Right hindlimb (tissue), 1 donor: Measurements from ENCODE around the gene FTH1.
"Not testable (repeated sequence)": the region's sequence is repeated elsewhere in the genome, so short reads cannot be mapped to it uniquely, and the experiment has no call there.

Experiments used
- DNase-seq: peaks from one replicate; pipeline ENCODE4 v3.0.0-alpha.2; 2018

FTH1 gene

DNA sequence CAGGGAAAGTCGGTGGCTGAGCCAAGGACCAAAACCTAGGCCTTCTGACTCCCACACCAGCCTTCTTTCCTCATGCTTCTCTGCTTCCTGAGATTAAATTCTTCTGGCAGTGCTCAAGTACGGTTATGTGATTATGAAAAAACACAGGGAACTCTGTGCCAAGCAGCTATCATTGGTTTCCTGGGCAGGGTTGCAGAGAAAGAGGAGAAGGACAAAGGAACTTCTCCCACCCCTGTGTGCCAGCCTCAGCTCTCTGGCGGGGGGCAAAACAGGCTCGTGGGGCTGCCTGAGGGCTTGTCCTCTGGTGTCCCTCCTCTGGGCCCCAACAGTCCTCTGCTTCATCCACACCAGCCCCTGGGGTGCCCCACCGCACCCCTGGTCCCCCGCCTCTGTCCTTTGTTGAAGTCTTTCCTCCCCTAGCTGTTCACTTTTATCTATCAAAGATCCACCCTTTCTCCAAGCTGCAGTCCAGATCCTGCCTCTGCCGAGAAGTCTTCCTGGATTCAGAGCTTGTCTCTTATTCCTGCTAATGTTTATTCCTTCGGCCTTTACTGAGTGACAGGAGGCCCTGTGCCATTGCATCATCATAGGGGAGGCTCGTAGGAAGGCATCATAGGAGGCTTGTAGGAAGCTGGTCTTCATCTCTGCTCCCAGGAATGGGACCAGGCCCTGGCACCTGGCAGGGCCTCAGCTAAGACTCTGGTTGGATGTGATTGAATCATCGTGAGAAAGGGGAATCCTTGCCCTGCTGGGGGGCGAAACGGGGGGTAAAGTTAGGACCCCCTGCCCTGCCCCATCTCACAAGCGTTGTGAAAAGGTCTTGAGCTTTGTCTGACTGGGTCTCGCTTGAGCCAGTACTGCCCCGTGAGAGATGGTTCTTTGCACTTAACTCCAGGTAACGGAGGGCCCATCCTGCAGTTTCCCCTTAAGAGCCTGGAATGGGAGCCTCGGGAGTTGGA is 11.5 kb upstream of the FTH1 start:
- no peak for DNase-seq

DNA sequence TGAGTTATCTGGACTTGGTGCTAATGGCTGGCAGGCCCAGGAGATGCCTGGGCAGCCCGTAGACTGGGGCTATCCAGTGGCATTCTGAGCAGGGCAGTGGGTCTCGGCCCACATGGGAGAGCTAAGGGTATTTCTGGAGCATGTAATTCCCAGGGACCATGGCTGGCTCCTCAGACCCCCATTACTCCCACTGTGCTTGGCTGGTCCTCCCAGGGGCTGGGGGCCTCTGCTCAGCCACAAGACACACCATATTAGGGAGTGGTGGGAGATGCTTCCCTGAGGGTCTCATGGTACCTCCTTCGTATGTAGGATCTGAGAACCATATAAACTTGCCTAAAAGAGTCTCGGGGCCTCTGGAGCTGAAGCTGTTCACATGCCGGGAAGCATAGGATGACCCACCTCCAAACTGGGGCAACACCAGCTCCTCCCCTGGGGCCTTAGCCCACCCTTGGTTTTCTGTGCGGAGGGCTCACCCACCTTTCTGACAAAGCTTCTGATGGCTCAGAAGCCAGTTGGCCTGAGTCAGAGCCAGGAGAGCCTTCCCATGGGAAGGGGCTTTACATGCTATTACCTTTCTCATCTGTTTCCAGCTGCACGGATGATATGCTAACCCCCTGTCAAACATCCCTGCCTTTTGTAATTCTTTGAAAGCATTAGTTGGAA is 9.5 kb upstream of the FTH1 start:
- DNase-seq: no peak

DNA sequence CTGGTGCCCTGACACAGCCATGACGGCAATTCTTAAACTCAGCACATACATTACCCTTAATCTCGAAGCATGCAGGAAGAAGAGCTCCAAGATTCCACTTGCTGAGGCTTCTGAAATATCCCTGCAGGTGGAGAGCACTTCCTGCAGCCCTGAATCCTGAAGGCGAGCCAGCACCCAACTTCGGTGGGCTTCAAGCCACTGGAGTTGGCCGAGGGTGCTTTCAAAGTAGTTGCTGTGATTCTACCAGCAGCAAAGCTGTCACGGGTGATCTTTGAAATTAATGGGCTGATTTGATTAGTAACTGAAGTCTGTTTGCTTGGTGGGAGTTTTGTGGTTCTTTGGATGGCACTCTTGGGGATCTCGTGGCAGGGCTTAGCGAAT is 9.0 kb upstream of the FTH1 start:
- DNase-seq: no peak

DNA sequence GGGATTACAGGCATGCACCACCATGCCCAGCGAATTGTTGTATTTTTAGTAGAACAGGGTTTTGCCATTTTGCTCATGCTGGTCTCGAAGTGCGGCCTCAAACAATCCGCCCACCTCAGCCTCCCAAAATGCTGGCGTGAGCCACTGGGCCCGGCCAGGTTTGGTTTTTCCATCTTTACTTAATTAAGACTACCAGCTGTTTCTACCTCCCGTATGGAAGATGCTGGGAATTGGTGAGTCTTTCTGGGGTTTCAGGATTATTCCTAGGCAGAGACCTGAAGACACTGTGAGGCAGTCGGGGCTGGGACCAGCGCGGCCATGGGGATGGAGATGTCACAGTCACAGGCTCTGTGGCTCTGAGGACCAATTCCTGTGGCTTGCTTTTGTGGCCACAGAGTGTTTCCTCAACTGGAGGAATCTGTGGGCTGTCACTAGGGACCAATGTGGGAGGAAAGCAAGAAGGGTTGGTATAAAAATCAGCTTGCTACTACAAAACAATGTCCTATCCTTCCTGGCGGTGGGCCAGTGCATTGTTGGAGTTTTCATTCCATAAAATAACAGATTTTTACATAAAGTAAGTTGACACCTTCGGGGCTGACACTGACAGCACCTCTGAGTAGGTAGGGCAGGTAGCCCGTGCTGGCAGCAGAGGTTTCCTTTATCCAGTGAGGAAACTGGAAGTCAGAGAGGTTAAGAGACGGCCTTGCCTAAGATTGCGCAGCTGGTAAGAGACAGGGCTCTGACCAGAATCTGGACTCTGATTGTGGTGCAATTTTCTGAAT is 8.4 kb upstream of the FTH1 start:
- DNase-seq: no peak

DNA sequence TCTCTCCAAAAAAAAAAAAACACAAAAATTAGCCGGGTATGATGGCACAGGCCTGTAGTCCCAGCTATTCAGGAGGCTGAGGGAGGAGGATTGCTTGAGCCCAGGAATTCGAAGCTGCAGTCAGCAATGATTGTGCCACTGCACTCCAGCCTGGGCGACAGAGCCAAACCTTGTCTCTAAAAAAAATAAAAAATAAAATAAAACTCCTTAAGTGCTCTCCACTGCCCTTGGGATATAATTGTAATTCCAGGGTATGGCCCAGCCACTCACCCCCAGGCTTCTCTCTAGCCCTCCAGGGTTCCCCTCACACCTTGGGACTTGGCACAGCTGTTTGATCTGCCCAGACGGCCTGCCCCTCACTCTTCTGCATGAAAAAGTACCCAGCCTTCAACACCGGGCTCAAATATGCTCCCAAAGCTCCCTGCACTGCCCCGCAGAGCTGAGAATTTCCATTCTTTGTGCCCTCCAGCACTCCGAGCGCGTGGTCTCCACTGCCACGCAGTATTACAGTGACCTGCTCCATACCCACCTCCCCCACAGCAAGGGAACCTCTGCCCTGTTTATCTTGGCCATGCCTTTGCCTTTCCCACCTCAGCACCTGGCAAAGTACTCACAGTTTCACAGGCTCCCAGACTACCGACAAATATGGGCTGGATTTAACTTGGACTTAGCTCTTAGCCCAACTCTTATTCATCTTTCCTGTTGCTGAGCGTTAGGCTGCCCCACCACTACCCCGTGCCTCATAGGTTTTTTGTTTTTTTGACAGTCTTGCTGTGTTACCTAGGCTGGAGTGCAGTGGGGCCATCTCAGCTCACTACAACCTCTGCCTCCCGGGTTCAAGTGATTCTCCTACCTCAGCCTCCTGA is 7.6 kb upstream of the FTH1 start:
- DNase-seq: peak; percentile 80

DNA sequence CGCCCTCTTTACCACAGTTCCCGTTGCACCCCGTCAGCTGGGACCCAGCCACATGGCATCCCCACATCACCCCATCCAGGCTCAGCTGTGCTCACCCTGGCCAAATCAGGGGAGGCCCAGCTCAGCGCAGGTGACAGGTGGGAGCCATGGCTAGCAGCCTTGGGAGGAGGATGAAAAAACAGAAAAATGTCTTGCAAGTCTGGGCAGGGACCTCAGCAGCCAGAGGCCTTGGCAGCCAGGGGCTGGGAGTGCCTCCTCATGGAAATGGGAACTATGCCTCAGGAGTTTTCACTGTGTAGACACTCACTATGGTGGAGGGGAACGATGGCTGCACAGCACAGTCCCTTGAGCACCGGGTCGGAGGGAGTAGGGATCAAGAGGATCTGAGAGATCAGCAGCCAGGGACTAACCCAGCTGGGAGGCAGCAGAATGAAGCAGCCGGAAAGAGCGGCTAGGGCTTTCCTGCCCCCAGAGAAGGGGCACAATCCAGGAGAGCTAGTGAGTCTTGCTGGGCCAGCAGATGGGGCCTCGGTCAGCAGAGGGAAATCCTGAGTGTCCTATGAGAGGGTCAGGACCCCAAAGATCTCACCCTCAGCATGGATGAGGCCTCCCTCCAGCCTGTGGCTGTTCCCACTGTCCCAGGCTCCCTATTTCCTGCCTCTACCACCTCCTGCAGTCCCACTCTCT is 6.2 kb upstream of the FTH1 start:
- DNase-seq: no peak

DNA sequence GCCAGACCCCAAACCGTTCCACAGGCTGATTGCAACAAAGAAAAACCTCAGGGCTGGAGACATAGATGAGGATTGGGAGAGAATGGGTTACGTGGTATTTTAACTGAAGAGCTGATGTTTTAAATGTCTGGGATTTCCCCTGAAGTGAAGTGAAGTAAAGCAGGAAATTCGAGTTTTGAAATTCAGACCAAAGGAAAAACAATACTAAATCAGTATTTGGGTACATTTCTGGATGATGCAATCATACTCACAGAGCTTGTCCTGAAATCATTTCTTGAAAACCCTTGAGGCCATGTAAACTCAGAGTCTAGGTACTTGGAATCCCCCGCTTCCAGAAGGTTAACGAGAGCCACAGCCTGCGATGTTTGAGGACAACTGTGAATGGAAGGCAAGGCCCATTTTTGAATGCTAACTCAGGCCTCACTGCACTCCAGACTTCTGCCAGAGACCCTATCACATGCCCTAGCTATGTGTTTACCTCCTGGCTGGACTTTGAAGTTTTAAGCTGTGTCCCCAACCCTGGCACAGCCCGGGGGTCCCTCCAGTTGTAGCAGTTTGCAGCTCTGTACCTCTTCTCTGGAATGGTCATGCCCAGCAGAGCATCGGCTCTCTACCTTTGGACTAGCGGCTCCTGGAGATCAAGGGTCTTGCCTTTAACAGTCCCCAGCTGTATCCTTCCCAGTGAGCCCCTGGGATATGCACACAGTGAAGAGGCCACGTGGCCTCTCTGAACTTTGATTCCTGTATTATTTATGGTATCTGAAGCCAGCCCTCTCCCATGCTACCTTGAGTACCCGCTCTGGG is 5.4 kb upstream of the FTH1 start:
- no peak for DNase-seq

DNA sequence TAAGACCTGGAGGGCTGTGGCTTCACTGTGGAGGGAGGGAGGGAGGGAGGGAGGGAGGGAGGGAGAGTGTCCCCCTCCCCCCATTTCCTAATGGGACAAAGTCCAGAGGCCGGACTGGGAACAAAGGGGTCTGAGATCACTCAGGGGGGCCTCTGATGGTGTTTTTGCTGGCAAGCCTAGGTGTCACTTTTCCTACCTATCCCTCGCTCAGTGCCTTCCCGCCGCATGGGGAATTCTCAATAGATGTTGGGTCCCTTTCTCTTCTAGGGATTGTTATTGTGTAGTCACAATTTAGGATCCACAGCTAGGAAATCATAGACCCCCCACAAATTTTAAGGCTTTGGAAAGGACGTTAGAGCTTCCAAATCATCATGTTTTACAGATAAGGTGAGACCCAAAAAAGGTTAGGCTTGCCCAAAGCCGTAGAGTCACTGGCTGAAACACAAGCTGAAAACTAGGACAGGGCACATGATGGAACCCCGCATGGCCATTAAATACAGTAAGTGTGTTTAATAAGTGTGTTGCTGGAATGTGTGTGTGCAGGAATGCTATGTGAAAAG is 4.8 kb upstream of the FTH1 start:
- DNase-seq: no peak

DNA sequence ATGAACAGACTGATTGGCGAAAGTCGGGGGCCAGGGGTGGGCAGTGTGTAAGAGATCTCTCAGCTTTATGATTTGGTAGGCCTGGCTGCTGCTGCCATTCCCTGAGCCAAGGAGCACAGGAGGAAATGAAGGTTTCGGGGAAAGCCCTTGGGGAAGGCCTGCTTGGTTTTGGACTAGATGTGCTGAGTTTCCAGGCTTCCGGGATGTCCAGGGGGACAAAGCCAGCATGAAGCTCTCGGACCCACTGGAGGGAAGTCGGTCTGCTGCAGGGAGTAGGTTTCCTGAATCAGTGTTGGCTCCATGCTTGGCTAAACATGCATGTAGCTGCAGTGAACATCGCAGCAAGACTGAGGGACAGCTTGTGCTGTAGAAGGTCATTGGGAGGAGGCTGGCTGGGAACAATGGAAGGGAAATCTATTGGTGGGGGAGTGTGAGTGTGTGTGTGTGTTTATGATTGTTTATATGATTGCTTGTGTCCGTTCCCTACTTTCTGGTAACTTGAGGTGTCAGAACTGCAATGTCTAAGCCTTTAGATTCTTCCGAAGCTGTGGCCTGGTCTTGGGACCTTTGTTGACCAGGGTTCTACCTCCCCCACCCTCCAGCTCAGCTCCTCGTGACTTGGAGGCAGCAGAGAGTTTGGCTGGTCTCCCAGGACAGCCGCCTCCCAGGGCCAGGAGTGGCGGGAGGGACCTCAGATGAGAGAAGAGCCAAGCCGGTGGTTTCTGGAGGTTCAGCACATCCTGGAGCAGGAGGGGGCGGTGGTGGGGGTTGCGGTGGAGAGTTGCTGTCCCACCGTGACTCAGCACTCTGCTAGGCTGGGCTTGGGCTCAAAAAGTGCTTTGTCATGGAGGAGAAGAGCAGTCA is 4.0 kb upstream of the FTH1 start:
- DNase-seq: peak; percentile 98

DNA sequence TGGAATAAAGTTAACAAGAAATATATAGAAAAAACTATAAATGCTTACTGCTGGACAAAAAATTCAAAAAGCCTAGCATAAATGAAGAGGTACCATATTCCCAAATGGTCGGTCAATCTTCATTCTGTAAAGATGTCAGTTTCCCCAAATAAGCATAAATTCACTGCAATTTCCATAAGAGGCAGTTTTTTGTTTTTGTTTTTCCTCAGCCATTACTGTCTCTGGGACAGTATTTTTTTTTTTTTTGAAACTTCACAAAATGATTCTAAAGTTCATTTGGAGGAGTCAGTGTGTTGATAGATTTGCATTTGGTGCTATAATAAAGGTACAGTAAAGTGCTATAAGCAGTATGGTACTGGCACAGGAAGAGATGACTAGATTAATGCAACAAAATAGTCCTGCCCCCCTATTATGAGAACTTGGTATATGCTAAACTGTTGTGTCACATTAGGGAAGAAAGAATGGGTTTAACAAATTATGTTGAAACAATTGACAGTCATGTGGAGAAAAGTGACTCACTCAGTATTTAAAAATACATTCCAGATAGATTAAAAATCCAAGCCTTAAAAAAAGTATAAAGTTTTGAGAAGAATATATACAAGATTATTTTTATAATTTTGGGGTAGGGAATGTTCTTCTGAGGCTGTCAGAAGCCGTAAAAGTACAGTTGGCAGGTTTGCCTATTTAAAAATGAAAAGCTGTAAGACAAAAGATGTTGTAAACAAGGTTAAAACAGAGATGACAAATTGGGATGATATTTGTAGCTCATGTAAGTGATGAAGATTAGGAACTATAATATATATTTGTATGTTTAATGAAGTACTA is 2.6 kb upstream of the FTH1 start:
- no peak for DNase-seq

DNA sequence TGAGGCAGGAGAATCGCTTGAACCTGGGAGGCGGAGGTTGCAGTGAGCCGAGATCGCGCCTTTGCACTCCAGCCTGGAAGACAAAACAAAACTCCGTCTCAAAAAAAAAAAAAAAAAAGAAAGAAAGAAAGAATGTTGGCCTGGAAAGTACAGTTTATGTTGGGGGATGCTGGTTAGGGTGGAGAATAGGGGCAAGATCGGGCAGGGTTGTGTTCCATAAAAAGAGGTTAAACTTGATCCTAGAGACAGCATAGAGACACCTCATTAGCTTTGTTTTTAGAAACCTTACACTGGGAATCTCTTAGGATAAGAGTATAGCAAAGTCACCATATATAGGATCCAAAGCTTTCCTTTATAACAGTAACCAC is 1.9 kb upstream of the FTH1 start:
- DNase-seq: no peak

DNA sequence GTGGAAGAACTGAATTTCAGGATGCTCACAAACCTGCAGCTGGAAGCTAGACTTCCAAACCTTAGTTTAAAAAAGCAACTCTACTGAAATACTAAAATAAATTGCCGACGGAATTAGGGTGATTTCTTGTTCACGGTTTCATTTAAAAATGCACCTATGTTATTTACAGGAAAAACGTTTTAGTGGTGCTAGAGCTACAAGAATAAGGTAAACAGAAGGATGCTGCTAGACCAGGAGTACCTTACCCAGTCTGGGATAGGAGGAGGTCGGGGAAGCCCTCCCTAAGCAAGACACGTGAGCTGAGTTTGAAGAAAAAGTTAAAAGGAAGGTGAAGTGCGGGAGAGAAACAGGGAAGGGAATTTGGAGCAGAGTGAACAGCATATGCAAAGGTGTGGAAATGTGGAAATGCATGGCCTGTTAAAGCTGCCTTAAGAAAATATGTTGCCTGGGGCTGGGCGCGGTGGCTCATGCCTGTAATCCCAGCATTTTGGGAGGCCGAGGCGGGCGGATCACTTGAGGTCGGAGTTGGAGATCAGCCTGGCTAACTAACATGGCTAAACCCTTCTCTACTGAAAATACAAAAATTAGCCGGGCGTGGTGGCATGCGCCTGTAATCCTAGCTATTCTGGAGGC is 1.4 kb upstream of the FTH1 start:
- DNase-seq: no peak

DNA sequence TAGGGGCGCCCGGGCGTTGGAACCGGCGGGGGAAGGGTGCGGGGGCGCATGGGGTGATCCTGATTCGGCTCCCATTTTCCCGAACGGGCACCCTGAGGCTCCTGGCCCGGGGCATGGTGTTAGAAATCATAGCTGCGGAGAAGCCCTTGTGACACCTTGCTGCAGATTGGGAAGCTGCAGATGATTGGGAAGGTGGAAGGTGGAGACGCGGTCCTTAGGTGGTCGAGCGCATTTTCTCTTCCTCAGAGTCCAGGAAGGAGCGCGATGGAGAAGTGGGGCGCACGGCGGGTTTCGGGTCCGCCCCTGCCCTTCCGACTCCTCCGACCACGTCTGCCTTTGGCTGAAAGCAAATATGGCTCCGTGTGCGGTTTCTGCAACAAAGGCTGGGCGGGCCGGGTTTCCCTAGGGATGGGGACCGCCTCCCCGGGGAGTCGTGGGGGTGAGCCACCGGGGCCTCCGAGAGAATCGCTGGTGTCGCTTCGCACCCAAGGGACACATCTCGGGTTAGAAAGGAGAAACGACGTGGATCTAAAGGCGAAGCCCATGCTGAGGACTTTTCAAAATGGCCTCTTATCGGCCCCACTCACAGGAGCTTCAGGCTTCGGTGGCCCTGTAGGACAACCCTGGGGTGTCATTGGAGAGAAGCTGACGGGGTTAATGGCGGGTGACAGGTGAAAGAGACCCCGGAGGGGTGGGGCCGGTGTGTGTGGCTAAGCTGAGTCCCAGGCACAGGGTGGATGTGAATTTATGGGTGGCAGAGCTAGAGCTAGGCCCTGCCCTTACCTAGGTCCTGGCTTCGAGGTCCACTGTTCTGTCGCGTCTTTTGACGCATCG is 707 bp upstream of the FTH1 start:
- peak; percentile 64 for DNase-seq

DNA sequence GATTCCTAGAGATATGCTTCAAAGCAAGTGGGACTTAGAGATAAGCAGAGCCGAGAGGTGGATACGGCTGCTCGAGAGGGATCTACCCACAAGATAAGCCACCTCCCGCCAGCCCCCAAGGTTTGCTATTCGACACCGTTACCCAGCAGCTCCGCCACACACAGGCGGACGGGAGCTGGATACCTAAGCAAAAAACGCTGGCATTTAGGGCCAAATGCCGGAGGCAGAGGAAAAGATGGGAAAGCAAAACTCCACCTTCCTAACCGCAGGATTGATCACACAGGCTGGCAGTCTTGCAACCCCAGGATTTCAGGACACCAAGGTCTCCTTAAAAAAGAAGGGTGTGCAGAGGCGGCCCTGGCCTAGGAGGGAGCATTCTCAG is 709 bp downstream of the FTH1 start:
- no peak for DNase-seq

DNA sequence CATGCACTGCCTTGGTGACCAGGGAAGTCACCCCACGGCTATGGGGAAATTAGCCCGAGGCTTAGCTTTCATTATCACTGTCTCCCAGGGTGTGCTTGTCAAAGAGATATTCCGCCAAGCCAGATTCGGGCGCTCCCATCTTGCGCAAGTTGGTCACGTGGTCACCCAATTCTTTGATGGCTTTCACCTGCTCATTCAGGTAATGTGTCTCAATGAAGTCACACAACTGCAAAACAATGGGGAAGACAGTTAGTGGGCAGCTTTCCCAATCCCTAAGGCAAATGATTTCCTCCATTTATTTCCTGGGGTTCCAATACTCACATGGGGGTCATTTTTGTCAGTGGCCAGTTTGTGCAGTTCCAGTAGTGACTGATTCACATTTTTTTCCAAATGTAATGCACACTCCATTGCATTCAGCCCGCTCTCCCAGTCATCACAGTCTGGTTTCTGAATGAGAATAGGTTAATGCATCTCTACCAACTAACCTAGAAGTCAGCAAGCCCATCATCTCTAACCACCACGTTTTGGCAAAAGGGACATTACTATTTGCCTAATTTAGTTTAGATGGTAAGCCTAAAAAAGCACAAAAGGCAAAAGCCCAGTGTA is 2.7 kb downstream of the FTH1 start:
- DNase-seq: not testable (repeated sequence)

DNA sequence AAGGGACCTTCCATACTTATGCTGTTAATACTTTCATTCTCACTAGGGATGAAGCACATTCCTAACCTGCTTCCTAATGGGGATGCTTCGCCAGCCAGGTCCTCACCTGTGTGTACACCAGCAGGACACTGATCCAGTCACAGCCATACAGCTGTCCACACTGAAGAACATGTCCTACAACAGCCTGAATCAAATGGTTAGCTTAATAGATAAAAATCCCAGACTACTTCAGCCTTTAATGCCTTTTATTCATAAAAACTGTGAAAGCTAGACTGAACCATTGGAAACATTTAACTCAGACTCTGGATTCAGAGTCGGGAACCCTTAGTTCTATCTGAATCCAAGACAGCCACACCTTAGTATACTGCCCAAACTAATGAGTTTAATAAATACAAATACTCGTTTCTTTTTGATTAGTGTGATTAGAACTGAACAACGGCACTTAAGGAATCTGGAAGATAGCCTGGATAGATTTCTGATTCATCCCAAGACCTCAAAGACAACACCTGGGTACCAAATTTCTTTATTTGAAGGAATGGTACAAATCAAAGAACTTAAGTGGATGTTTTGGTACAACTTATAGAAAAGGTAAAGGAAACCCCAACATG is 3.3 kb downstream of the FTH1 start:
- no peak for DNase-seq
